ENCODE measurements around the gene NLGN4Y. TPM values are rescaled to one million over a fixed set of nuclear protein-coding genes. Genes with fewer than 3 reads are reported as not detected.

Gene NLGN4Y
- total RNA-seq, 6 donors from 2014 or later, result 4.4 to 8.4 (median 5.0) TPM; not detected in 3

DNA sequence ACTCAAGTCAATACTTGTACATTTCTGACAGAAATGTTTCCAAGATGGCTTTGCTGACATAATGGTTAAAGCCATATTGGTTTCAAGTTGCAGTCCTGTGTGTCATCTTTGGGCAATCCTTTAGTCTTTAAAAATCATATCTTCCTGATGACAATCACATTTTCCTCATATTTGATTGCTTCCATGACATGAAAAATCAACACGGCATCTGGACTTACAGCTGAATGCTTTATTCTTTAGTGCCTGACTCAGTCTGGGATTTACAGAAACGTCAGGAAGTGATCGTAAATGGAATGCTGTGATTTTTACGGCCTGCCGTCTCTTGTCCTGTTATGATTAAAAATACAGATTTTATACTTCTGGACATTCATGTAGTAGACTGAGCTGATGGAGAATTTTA is 304.2 kb downstream of the NLGN4Y start:
- ATAC-seq (ENCODE audit: low FRiP score in 2 of 2) (no peak), DNase-seq (no peak)
- H3K4me1 ChIP-seq, result no peaks in the 10 kb centered on the region
- no peaks in the 10 kb centered on the region for H3K9me3 ChIP-seq
- no peaks in the 10 kb centered on the region for H3K27me3 ChIP-seq
- H3K4me3 ChIP-seq, result no peak overlapping the region
- TF ChIP-seq, protein P1, sequence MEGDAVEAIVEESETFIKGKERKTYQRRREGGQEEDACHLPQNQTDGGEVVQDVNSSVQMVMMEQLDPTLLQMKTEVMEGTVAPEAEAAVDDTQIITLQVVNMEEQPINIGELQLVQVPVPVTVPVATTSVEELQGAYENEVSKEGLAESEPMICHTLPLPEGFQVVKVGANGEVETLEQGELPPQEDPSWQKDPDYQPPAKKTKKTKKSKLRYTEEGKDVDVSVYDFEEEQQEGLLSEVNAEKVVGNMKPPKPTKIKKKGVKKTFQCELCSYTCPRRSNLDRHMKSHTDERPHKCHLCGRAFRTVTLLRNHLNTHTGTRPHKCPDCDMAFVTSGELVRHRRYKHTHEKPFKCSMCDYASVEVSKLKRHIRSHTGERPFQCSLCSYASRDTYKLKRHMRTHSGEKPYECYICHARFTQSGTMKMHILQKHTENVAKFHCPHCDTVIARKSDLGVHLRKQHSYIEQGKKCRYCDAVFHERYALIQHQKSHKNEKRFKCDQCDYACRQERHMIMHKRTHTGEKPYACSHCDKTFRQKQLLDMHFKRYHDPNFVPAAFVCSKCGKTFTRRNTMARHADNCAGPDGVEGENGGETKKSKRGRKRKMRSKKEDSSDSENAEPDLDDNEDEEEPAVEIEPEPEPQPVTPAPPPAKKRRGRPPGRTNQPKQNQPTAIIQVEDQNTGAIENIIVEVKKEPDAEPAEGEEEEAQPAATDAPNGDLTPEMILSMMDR (IDR thresholded peaks at IDR 0.05), result no peak
- no peak for TF ChIP-seq EP300 (IDR thresholded peaks at IDR 0.05)
- no peak for TF ChIP-seq POLR2A (IDR thresholded peaks at IDR 0.05)
- TF ChIP-seq POLR2AphosphoS5 (IDR thresholded peaks at IDR 0.05), result no peak
- no peaks in the 10 kb centered on the region for H3K36me3 ChIP-seq
- H3K27ac ChIP-seq, result no peak overlapping the region
- 60% methylated on average over 5 of the region's 5 CpGs; no CpG with 5 or more reads in 1 of the 2 donors for WGBS, 2 donors

DNA sequence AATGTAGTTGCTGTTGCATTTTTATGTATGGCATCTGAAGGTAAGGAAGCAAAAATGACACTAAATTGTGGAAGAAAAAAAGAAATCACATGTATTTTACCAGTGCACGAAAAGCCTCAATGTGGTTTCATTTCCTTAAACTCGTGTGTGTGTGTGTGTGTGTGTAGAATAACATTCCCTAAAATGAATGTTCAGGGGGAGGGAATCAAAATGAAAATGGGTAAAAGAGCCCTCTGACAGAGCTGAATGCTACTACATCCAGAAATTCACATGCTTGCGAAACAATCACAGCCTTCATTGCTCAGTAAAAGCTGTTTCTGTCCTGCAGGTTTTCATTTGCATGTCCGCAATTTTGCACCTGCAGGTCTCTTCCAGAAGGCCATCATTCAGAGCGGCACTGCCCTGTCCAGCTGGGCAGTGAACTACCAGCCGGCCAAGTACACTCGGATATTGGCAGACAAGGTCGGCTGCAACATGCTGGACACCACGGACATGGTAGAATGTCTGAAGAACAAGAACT is 305.1 kb downstream of the NLGN4Y start:
- Histone ChIP-seq H3K4me1 (no peaks in the 10 kb centered on the region), H3K27ac (no peak overlapping the region), H3K9me3 (no peaks in the 10 kb centered on the region), H3K27me3 (no peaks in the 10 kb centered on the region), H3K36me3 (no peaks in the 10 kb centered on the region), H3K4me3 (no peak overlapping the region)
- 88% methylated on average over 4 of the region's 9 CpGs; no CpG with 5 or more reads in 1 of the 2 donors for WGBS, 2 donors
- ATAC-seq (ENCODE audit: low FRiP score in 2 of 2), result no peak
- TF ChIP-seq, protein P1 (IDR thresholded peaks at IDR 0.05), result no peak
- no peak for TF ChIP-seq POLR2A (IDR thresholded peaks at IDR 0.05)
- TF ChIP-seq POLR2AphosphoS5 (IDR thresholded peaks at IDR 0.05), result no peak
- DNase-seq, result no peak

DNA sequence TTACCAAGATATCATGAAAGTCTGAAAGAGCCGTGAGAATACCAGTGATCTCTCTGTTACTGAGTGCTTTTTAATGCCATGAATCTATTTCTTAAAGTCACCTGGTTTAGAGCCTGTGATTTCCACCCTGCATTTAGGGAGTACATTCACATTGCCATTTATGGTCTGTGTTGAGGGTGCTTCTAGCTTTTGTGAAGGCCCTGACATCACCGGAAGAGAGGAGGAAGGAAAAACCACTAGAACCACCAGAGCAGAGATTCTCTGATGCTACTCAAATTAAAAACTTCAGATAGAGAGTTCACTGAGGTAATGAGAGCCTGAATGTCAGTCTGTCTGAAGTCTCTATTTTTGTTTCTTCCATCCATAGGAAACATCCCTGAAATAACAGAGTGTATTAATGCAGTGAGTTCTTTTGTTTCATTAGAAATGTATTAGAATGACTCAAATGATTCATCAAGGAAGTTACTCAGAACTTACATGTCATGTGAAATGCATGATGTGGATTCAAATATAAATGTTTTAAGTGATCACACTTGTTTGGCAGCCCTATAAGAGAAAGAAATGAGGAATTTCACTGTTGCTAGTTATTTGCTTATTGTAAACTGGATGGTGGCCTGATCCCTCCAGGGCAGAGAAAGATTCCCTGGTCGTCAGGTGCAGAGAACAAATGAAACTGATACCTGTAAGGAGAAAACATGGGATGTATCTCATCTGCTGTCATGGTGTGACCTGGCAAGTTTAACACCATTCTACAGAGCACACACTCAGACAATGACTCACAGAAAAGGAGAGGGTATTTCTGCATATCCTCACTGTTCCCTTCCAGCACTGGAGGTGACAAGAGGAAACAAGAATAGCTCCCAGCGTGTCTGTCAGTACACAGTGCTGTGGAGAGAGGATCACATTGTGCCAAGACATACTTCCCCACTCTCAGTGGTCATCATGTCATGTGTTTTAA is 310.1 kb downstream of the NLGN4Y start:
- H3K36me3 ChIP-seq, result no peaks in the 10 kb centered on the region
- H3K27ac ChIP-seq, result no peak overlapping the region
- DNase-seq (no peak), ATAC-seq (ENCODE audit: low FRiP score in 2 of 2) (no peak)
- no peaks in the 10 kb centered on the region for H3K27me3 ChIP-seq
- no peak for TF ChIP-seq EP300 (IDR thresholded peaks at IDR 0.05)
- TF ChIP-seq POLR2AphosphoS5 (IDR thresholded peaks at IDR 0.05), result no peak
- no peak for TF ChIP-seq POLR2A (IDR thresholded peaks at IDR 0.05)
- TF ChIP-seq, protein P1 (IDR thresholded peaks at IDR 0.05), result no peak
- no peaks in the 10 kb centered on the region for H3K4me1 ChIP-seq
- H3K4me3 ChIP-seq, result no peak overlapping the region
- no peaks in the 10 kb centered on the region for H3K9me3 ChIP-seq
- 75% methylated on average over 4 of the region's 4 CpGs; no CpG with 5 or more reads in 1 of the 2 donors for WGBS, 2 donors

DNA sequence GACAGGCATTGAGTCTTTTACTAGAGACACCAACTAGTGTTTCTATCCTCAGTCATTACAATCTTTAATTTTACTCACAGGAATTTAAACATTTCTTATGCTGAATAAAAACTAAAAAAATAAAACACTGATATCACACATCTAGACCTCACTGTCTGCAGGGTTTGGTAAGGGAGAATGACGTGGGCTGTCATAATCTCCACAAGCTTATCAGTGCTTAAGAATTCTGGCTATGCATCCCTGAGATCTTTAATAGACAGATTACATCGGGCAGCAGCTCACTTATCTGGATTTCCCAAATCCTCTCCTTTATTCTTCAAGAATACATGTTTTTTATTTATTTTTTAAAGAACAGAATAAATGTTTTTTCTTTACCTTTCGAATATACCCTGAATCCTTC is 313.1 kb downstream of the NLGN4Y start:
- Histone ChIP-seq H3K27me3 (no peaks in the 10 kb centered on the region), H3K36me3 (no peaks in the 10 kb centered on the region), H3K27ac (no peak overlapping the region), H3K9me3 (no peaks in the 10 kb centered on the region), H3K4me3 (no peak overlapping the region), H3K4me1 (no peaks in the 10 kb centered on the region)
- TF ChIP-seq, protein P1 (IDR thresholded peaks at IDR 0.05), result no peak
- TF ChIP-seq POLR2AphosphoS5 (IDR thresholded peaks at IDR 0.05) (no peak), EP300 (IDR thresholded peaks at IDR 0.05) (no peak), POLR2A (IDR thresholded peaks at IDR 0.05) (no peak)
- 65% methylated on average over 3 of the region's 3 CpGs; no CpG with 5 or more reads in 1 of the 2 donors for WGBS, 2 donors
- DNase-seq (no peak), ATAC-seq (ENCODE audit: low FRiP score in 2 of 2) (no peak)

Data from upper lobe of left lung (tissue), 6 donors.